Activated CD8-positive, alpha-beta memory T cell treated with anti-CD3 and anti-CD28 coated beads for 48 hours (primary cell): ENCODE measurements around the gene PTPRN2.

Experiments
- DNase-seq, 3 experiments: peaks; one replicate each; pipeline ENCODE4 v3.0.0-alpha.2; 2020; ENCODE audit warnings: low read depth in 2 of 3, low spot score in 2 of 3

Gene PTPRN2

GRCh38 chr7:158027646-158028045, 560.0 kb downstream of the PTPRN2 start:
- no peak for DNase-seq

GRCh38 chr7:158026636-158027265, 560.9 kb downstream of the PTPRN2 start:
- no peak for DNase-seq

- no peak for DNase-seq
Measured at GRCh38 chr7:158025686-158026600, 561.7 kb downstream of the PTPRN2 start.

GRCh38 chr7:158024881-158025280, 562.7 kb downstream of the PTPRN2 start:
- no peak for DNase-seq

- no peak for DNase-seq
Measured at GRCh38 chr7:158024351-158024715, 563.3 kb downstream of the PTPRN2 start.

- DNase-seq: no peak
Measured at GRCh38 chr7:158023681-158024350, 563.8 kb downstream of the PTPRN2 start.

GRCh38 chr7:158023157-158023556, 564.5 kb downstream of the PTPRN2 start:
- no peak for DNase-seq

- no peak for DNase-seq
Measured at GRCh38 chr7:158022601-158023000, 565.0 kb downstream of the PTPRN2 start.

GRCh38 chr7:158021836-158022235, 565.8 kb downstream of the PTPRN2 start:
- no peak for DNase-seq

- DNase-seq: no peak
Measured at GRCh38 chr7:158020706-158021095, 566.9 kb downstream of the PTPRN2 start.

GRCh38 chr7:158019726-158020705, 567.6 kb downstream of the PTPRN2 start:
- DNase-seq: no peak

- no peak for DNase-seq
Measured at GRCh38 chr7:158018971-158019645, 568.5 kb downstream of the PTPRN2 start.

- DNase-seq: no peak
Measured at GRCh38 chr7:158018098-158018762, 569.4 kb downstream of the PTPRN2 start.

- DNase-seq: no peak
Measured at GRCh38 chr7:158017111-158018097, 570.2 kb downstream of the PTPRN2 start.

- no peak for DNase-seq
Measured at GRCh38 chr7:158016180-158017097, 571.2 kb downstream of the PTPRN2 start.

- DNase-seq: no peak
Measured at GRCh38 chr7:158015403-158016179, 572.0 kb downstream of the PTPRN2 start.

- no peak for DNase-seq
Measured at GRCh38 chr7:158014976-158015375, 572.6 kb downstream of the PTPRN2 start.
